Fibroblast of skin of abdomen (primary cell): ENCODE results near the gene GCFC2. TPM values are rescaled to one million over a fixed set of nuclear protein-coding genes. Genes with fewer than 3 reads are reported as not detected.
A peak's percentile ranks its signal among the peaks of the same experiment; 100 is the strongest.
"Not testable (repeated sequence)": the region's sequence is repeated elsewhere in the genome, so short reads cannot be mapped to it uniquely, and the experiment has no call there.

Experiments used
- DNase-seq: peaks from one replicate; pipeline ENCODE4 v3.0.0-alpha.2; 2013
- polyA plus RNA-seq, 2 experiments: library from polyadenylated mRNA; unstranded; fragments of 120-200 nt; gene quantifications; one replicate each; pipeline ENCODE4 v1.2.1, GENCODE V29; 2013; ENCODE audit not compliant: insufficient read length in 2 of 2

GCFC2 gene
- polyA plus RNA-seq (2013, experiment 1 of 2; ENCODE audit: insufficient read length), result 12.1 TPM
- polyA plus RNA-seq (2013, experiment 2 of 2; ENCODE audit: insufficient read length), result 11.8 TPM

GRCh38 chr2:75710577-75711253 is at the start of gene GCFC2:
Gene GCFC2 (minus strand): TSS chr2:75710915. CDS start chr2:75710855, 60 bp downstream.
- DNase-seq, result peak; percentile 88

- DNase-seq, result no peak
These were observed 42.1 kb upstream of the GCFC2 start for GRCh38 chr2:75752828-75753227.

- no peak for DNase-seq
These were observed 41.2 kb upstream of the GCFC2 start for GRCh38 chr2:75751824-75752468.

GRCh38 chr2:75751360-75751759 is 40.6 kb upstream of the GCFC2 start:
- no peak for DNase-seq

- no peak for DNase-seq
These were observed 27.2 kb upstream of the GCFC2 start for GRCh38 chr2:75737961-75738360.

GRCh38 chr2:75736276-75736675 is 25.6 kb upstream of the GCFC2 start:
- DNase-seq, result no peak

- no peak for DNase-seq
These were observed 19.1 kb upstream of the GCFC2 start for GRCh38 chr2:75729861-75730260.

GRCh38 chr2:75728614-75729419 is 18.1 kb upstream of the GCFC2 start:
- no peak for DNase-seq

GRCh38 chr2:75722687-75723086 is 12.0 kb upstream of the GCFC2 start:
- no peak for DNase-seq

GRCh38 chr2:75720525-75720924 is 9.8 kb upstream of the GCFC2 start:
- no peak for DNase-seq

GRCh38 chr2:75719616-75720015 is 8.9 kb upstream of the GCFC2 start:
- DNase-seq, result no peak

- no peak for DNase-seq
These were observed 5.7 kb upstream of the GCFC2 start for GRCh38 chr2:75716406-75716805.

- not testable (repeated sequence) for DNase-seq
These were observed 875 bp upstream of the GCFC2 start for GRCh38 chr2:75711590-75711989.

- no peak for DNase-seq
These were observed 517 bp downstream of the GCFC2 start for GRCh38 chr2:75710220-75710576.

GRCh38 chr2:75709297-75709696 is 1.4 kb downstream of the GCFC2 start:
- DNase-seq, result no peak

GRCh38 chr2:75707901-75708300 is 2.8 kb downstream of the GCFC2 start:
- no peak for DNase-seq

GRCh38 chr2:75705921-75706320 is 4.8 kb downstream of the GCFC2 start:
- DNase-seq, result no peak

GRCh38 chr2:75703589-75704287 is 7.0 kb downstream of the GCFC2 start:
- DNase-seq, result no peak

- no peak for DNase-seq
These were observed 8.1 kb downstream of the GCFC2 start for GRCh38 chr2:75702593-75702992.

GRCh38 chr2:75698918-75699317 is 11.8 kb downstream of the GCFC2 start:
- DNase-seq, result no peak

- DNase-seq, result no peak
These were observed 22.5 kb downstream of the GCFC2 start for GRCh38 chr2:75688196-75688595.

GRCh38 chr2:75683430-75683829 is 27.3 kb downstream of the GCFC2 start:
- DNase-seq, result not testable (repeated sequence)

- DNase-seq, result no peak
These were observed 30.3 kb downstream of the GCFC2 start for GRCh38 chr2:75680402-75680801.
